ENCODE measurements around the gene GALNTL6.

GRCh38 chr4:171966356-171966755 lies 153.2 kb downstream of the GALNTL6 start:
- TF ChIP-seq, protein P1, sequence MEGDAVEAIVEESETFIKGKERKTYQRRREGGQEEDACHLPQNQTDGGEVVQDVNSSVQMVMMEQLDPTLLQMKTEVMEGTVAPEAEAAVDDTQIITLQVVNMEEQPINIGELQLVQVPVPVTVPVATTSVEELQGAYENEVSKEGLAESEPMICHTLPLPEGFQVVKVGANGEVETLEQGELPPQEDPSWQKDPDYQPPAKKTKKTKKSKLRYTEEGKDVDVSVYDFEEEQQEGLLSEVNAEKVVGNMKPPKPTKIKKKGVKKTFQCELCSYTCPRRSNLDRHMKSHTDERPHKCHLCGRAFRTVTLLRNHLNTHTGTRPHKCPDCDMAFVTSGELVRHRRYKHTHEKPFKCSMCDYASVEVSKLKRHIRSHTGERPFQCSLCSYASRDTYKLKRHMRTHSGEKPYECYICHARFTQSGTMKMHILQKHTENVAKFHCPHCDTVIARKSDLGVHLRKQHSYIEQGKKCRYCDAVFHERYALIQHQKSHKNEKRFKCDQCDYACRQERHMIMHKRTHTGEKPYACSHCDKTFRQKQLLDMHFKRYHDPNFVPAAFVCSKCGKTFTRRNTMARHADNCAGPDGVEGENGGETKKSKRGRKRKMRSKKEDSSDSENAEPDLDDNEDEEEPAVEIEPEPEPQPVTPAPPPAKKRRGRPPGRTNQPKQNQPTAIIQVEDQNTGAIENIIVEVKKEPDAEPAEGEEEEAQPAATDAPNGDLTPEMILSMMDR (IDR thresholded peaks at IDR 0.05): no peak
- no peak for TF ChIP-seq EZH2 (IDR thresholded peaks at IDR 0.05; ENCODE audit: borderline replicate concordance, insufficient read depth, low read depth, low read length, poor library complexity, severe bottlenecking)
